ENCODE results near the gene ZDHHC24.
"Not testable (repeated sequence)": the region's sequence is repeated elsewhere in the genome, so short reads cannot be mapped to it uniquely, and the experiment has no call there.

ZDHHC24 gene

GRCh38 chr11:66548041-66548440 lies 2.2 kb upstream of the ZDHHC24 start:
- in situ Hi-C loops (cut with HindIII; ENCODE audit: low pct_unique_long_range_greater_than_20kb, low sequenced_read_pairs): no loop called here
- DNase-seq (ENCODE audit: low read depth in 1 of 2, low spot score in 1 of 2): no peak

GRCh38 chr11:66547662-66548009 lies 1.8 kb upstream of the ZDHHC24 start:
- DNase-seq (ENCODE audit: low read depth in 1 of 2, low spot score in 1 of 2): no peak
- TF ChIP-seq JUND (IDR thresholded peaks at IDR 0.05; ENCODE audit: low read depth): no peak
- in situ Hi-C loops (cut with HindIII; ENCODE audit: low pct_unique_long_range_greater_than_20kb, low sequenced_read_pairs): no loop called here

More at GRCh38 chr11:66548041-66548440, 2.2 kb upstream of the ZDHHC24 start:
- no peak for TF ChIP-seq JUND (IDR thresholded peaks at IDR 0.05; ENCODE audit: low read depth)

- no peak for TF ChIP-seq JUND (IDR thresholded peaks at IDR 0.05; ENCODE audit: low read depth)
- DNase-seq (ENCODE audit: low read depth in 1 of 2, low spot score in 1 of 2): no peak
- in situ Hi-C loops (cut with HindIII; ENCODE audit: low pct_unique_long_range_greater_than_20kb, low sequenced_read_pairs): no loop called here
Measured at GRCh38 chr11:66546966-66547661, 1.3 kb upstream of the ZDHHC24 start.

DNA sequence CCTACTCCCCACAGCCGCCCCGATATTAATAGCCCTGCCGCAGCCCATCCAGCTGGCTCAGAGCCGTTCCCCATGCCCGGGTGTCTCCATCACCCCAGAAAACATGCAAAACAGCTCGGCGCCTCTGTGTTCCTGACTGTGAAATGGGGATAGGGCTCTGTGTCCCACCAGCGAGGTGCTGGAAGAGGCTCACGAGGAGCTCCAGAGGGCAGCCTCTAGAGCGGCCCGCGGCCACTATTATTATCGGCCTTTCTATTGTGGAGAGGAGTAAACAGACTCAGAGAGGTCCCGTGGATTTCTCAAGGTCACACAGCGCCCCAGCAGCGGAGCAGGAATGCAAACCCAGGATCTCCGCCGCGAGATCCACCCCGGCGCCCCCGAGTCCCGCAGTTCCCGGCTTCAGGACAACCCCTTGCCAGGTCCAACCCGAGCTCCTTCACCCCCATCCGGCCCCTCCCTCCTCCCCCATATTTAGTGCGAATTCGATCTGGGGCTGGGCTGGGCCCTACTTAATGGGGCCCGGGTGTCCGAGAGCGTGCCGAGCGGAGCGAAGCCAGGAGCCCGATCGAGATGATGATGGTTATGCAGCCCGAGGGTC lies 619 bp upstream of the ZDHHC24 start, which contains the start of gene ACTN3:
TSS of gene ACTN3 (plus strand) at position 536 of the 598 bp plus-strand sequence. CDS start at position 571, 35 bp downstream.
- DNase-seq (ENCODE audit: low read depth in 1 of 2, low spot score in 1 of 2): no peak
- in situ Hi-C loops (cut with HindIII; ENCODE audit: low pct_unique_long_range_greater_than_20kb, low sequenced_read_pairs): no loop called here
- no peak for TF ChIP-seq JUND (IDR thresholded peaks at IDR 0.05; ENCODE audit: low read depth)

- DNase-seq (ENCODE audit: low read depth in 1 of 2, low spot score in 1 of 2); in situ Hi-C loops (cut with HindIII; ENCODE audit: low pct_unique_long_range_greater_than_20kb, low sequenced_read_pairs): not testable (repeated sequence)
Measured at GRCh38 chr11:66544952-66545351, 896 bp downstream of the ZDHHC24 start.

- DNase-seq (ENCODE audit: low read depth in 1 of 2, low spot score in 1 of 2): no peak
- TF ChIP-seq JUND (IDR thresholded peaks at IDR 0.05; ENCODE audit: low read depth): no peak
- in situ Hi-C loops (cut with HindIII; ENCODE audit: low pct_unique_long_range_greater_than_20kb, low sequenced_read_pairs): no loop called here
Measured at GRCh38 chr11:66543263-66544107, 2.4 kb downstream of the ZDHHC24 start.

DNA sequence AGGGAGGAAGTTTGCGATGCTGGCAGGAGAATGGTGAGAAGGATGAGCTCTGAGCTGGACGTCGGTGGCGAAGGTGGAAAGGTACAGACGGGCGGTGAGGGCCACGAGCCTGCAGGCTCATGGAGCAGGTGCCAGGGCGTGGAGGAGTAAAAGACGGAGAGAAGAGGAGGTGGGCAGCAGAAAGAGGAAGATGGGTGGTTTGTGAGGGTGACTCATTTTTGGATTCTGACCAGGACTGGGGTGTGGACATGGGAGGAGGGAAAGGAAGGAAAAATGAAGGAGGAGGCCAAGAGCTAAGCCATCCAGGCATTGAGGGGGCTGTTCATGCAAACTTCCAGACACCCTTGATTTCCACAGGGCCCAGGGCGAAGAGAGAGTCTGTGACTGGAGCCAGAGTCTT lies 3.5 kb downstream of the ZDHHC24 start:
- in situ Hi-C loops (cut with HindIII; ENCODE audit: low pct_unique_long_range_greater_than_20kb, low sequenced_read_pairs): no loop called here
- TF ChIP-seq JUND (IDR thresholded peaks at IDR 0.05; ENCODE audit: low read depth): no peak
- DNase-seq (ENCODE audit: low read depth in 1 of 2, low spot score in 1 of 2): no peak

- no peak for DNase-seq (ENCODE audit: low read depth in 1 of 2, low spot score in 1 of 2)
- TF ChIP-seq JUND (IDR thresholded peaks at IDR 0.05; ENCODE audit: low read depth): no peak
- in situ Hi-C loops (cut with HindIII; ENCODE audit: low pct_unique_long_range_greater_than_20kb, low sequenced_read_pairs): no loop called here
Measured at GRCh38 chr11:66541892-66542291, 4.0 kb downstream of the ZDHHC24 start.

DNA sequence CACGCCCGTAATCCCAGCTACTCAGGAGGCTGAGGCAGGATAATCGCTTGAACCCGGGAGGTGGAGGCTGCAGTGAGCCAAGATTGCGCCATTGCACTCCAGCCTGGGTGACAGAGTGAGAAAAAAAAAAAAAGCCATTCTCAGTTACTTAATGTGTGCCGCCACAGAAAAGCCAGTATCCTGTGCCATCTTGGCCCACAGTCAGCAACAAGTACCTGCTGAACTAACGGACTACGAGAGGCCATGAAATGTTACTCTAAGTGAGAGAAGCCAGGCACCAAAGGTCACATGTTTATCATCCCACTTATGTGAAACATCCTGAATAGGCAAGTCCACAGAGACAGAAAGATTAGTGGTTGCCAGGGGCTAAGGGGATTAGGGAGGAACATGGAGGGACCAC lies 5.2 kb downstream of the ZDHHC24 start:
- DNase-seq (ENCODE audit: low read depth in 1 of 2, low spot score in 1 of 2); in situ Hi-C loops (cut with HindIII; ENCODE audit: low pct_unique_long_range_greater_than_20kb, low sequenced_read_pairs): not testable (repeated sequence)

DNA sequence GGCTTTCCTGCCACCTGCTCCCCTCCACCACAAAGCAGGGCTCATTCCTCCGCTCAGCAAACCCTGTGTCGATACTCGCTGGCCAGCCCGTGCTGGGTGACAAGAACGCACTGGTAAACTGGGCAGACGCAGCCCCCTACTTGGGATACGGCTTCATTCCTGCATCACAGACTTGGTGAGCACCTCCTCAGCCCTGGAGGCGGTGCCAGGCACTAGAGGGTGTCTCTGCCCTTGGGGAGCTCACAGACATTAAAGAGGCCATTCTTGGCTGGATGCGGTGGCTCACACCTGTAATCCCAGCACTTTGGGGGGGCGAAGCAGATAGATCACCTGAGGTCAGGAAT lies 6.0 kb downstream of the ZDHHC24 start:
- no peak for TF ChIP-seq JUND (IDR thresholded peaks at IDR 0.05; ENCODE audit: low read depth)
- in situ Hi-C loops (cut with HindIII; ENCODE audit: low pct_unique_long_range_greater_than_20kb, low sequenced_read_pairs): no loop called here
- no peak for DNase-seq (ENCODE audit: low read depth in 1 of 2, low spot score in 1 of 2)

GRCh38 chr11:66539170-66539869 lies 6.5 kb downstream of the ZDHHC24 start:
- no peak for TF ChIP-seq JUND (IDR thresholded peaks at IDR 0.05; ENCODE audit: low read depth)
- DNase-seq (ENCODE audit: low read depth in 1 of 2, low spot score in 1 of 2): no peak
- in situ Hi-C loops (cut with HindIII; ENCODE audit: low pct_unique_long_range_greater_than_20kb, low sequenced_read_pairs): no loop called here

- no peak for DNase-seq (ENCODE audit: low read depth in 1 of 2, low spot score in 1 of 2)
- no peak for TF ChIP-seq JUND (IDR thresholded peaks at IDR 0.05; ENCODE audit: low read depth)
- in situ Hi-C loops (cut with HindIII; ENCODE audit: low pct_unique_long_range_greater_than_20kb, low sequenced_read_pairs): no loop called here
Measured at GRCh38 chr11:66532784-66533183, 13.1 kb downstream of the ZDHHC24 start.

GRCh38 chr11:66531841-66532240 lies 14.0 kb downstream of the ZDHHC24 start:
- no peak for TF ChIP-seq JUND (IDR thresholded peaks at IDR 0.05; ENCODE audit: low read depth)
- no peak for DNase-seq (ENCODE audit: low read depth in 1 of 2, low spot score in 1 of 2)
- in situ Hi-C loops (cut with HindIII; ENCODE audit: low pct_unique_long_range_greater_than_20kb, low sequenced_read_pairs): no loop called here
